NCI-H187 treated with DMSO at 0.1 percent for 48 hours (cell line): ENCODE measurements around the gene DYNLRB1.

ENCODE experiments used
- DNase-seq: peaks from one replicate; lab custom pipeline; 2025; lab: John Stamatoyannopoulos, UW

Gene DYNLRB1

GRCh38 chr20:34534391-34535165 lies 18.4 kb downstream of the DYNLRB1 start:
- DNase-seq = no peak

GRCh38 chr20:34535301-34535840 lies 19.1 kb downstream of the DYNLRB1 start:
- no peak for DNase-seq

GRCh38 chr20:34535857-34536256 lies 19.6 kb downstream of the DYNLRB1 start:
- no peak for DNase-seq

GRCh38 chr20:34536798-34537394 lies 20.7 kb downstream of the DYNLRB1 start:
- no peak for DNase-seq

- no peak for DNase-seq
Measured at GRCh38 chr20:34537651-34538050, 21.4 kb downstream of the DYNLRB1 start.

GRCh38 chr20:34538671-34539123 lies 22.5 kb downstream of the DYNLRB1 start:
- DNase-seq = no peak

GRCh38 chr20:34539756-34540155 lies 23.5 kb downstream of the DYNLRB1 start:
- DNase-seq = no peak

- no peak for DNase-seq
Measured at GRCh38 chr20:34540596-34541263, 24.5 kb downstream of the DYNLRB1 start.

- DNase-seq = no peak
Measured at GRCh38 chr20:34541264-34541901, 25.2 kb downstream of the DYNLRB1 start.

- no peak for DNase-seq
Measured at GRCh38 chr20:34541917-34542316, 25.7 kb downstream of the DYNLRB1 start.

GRCh38 chr20:34542439-34542838 lies 26.2 kb downstream of the DYNLRB1 start:
- no peak for DNase-seq

- no peak for DNase-seq
Measured at GRCh38 chr20:34543463-34544056, 27.3 kb downstream of the DYNLRB1 start.

GRCh38 chr20:34544109-34544796 lies 28.0 kb downstream of the DYNLRB1 start:
- no peak for DNase-seq

- peak; percentile 93 for DNase-seq
Measured at GRCh38 chr20:34546751-34547181, 30.5 kb downstream of the DYNLRB1 start.

- DNase-seq = no peak
Measured at GRCh38 chr20:34547844-34548613, 31.8 kb downstream of the DYNLRB1 start.

GRCh38 chr20:34549291-34549928 lies 33.2 kb downstream of the DYNLRB1 start:
- peak; percentile 13 for DNase-seq

- no peak for DNase-seq
Measured at GRCh38 chr20:34549929-34550305, 33.7 kb downstream of the DYNLRB1 start.

GRCh38 chr20:34552569-34552968 lies 36.3 kb downstream of the DYNLRB1 start:
- DNase-seq = no peak

GRCh38 chr20:34553366-34553867 lies 37.2 kb downstream of the DYNLRB1 start:
- DNase-seq = no peak

- DNase-seq = no peak
Measured at GRCh38 chr20:34557936-34558319, 41.7 kb downstream of the DYNLRB1 start.
